Parathyroid adenoma (tissue), 2 donors: ENCODE results near the gene RNF128.

Experiments
- H2AFZ ChIP-seq: fragments of 300-600 bp; sonication (generic); one replicate; pipeline ENCODE4 v1.7.0; 2017; ENCODE audit warnings: antibody characterized with exemption, mild to moderate bottlenecking
- H3K27ac ChIP-seq: fragments of 300-600 bp; sonication (generic); one replicate; pipeline ENCODE4 v1.7.0; 2017
- H3K27me3 ChIP-seq: fragments of 300-600 bp; sonication (generic); one replicate; pipeline ENCODE4 v1.7.0; 2017; ENCODE audit warnings: low read length; ENCODE audit not compliant: control insufficient read depth, insufficient read depth
- H3K36me3 ChIP-seq: fragments of 300-600 bp; sonication (generic); one replicate; pipeline ENCODE4 v1.7.0; 2017; ENCODE audit warnings: low read length; ENCODE audit not compliant: control insufficient read depth, insufficient read depth
- H3K4me1 ChIP-seq: fragments of 300-600 bp; sonication (generic); one replicate; pipeline ENCODE4 v1.7.0; 2017; ENCODE audit warnings: control low read depth
- H3K4me2 ChIP-seq: fragments of 300-600 bp; sonication (generic); one replicate; pipeline ENCODE4 v1.7.0; 2017; ENCODE audit warnings: low read length
- H3K4me3 ChIP-seq: fragments of 300-600 bp; sonication (generic); one replicate; pipeline ENCODE4 v1.7.0; 2017; ENCODE audit warnings: low read depth, low read length
- H3K79me2 ChIP-seq: fragments of 300-600 bp; sonication (generic); one replicate; pipeline ENCODE4 v1.7.0; 2017; ENCODE audit warnings: control low read depth
- H3K9ac ChIP-seq: fragments of 300-600 bp; sonication (generic); one replicate; pipeline ENCODE4 v1.7.0; 2017; ENCODE audit warnings: mild to moderate bottlenecking
- H3K9me3 ChIP-seq: fragments of 300-600 bp; sonication (generic); one replicate; pipeline ENCODE4 v1.7.0; 2017; ENCODE audit warnings: low read length; ENCODE audit not compliant: control insufficient read depth
- TF ChIP-seq, protein P1 (sequence below): fragments of 300-600 bp; sonication (generic); IDR thresholded peaks from one replicate; pipeline ENCODE4 v1.7.0; 2017; ENCODE audit warnings: antibody characterized with exemption, mild to moderate bottlenecking
- donor health status: primary hyperparathyroidism.

RNF128 gene

DNA sequence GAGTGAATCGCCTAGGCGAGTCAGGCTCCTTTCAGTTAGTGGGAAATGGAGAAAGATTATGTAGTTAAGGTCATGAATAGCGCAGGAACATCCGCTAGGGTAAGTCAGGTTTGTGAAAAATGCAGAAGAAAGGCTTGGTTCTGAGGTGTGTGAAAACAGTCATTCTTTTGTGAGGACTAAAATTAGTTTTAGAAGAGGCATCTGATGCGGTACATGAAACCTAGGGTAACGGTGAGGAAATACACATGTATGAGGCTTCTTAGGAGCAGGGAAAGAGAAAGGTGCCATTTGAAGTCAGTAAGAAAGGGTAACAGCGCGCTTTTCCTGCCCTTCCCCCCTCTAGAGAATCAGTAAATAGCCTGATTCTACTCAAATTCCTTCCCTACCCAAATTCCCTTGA is 570 bp upstream of the RNF128 start:
- Histone ChIP-seq H3K27me3 (no peaks in the 10 kb centered on the region), H3K9me3 (no peaks in the 10 kb centered on the region), H3K4me3 (peak overlapping the region; percentile 50), H3K9ac (no peak overlapping the region), H3K4me1 (no peaks in the 10 kb centered on the region), H3K79me2 (no peaks in the 10 kb centered on the region), H3K4me2 (peak overlapping the region; percentile 67), H3K27ac (no peak overlapping the region), H2AFZ (peak overlapping the region; percentile 89), H3K36me3 (no peaks in the 10 kb centered on the region)
- TF ChIP-seq, protein P1, sequence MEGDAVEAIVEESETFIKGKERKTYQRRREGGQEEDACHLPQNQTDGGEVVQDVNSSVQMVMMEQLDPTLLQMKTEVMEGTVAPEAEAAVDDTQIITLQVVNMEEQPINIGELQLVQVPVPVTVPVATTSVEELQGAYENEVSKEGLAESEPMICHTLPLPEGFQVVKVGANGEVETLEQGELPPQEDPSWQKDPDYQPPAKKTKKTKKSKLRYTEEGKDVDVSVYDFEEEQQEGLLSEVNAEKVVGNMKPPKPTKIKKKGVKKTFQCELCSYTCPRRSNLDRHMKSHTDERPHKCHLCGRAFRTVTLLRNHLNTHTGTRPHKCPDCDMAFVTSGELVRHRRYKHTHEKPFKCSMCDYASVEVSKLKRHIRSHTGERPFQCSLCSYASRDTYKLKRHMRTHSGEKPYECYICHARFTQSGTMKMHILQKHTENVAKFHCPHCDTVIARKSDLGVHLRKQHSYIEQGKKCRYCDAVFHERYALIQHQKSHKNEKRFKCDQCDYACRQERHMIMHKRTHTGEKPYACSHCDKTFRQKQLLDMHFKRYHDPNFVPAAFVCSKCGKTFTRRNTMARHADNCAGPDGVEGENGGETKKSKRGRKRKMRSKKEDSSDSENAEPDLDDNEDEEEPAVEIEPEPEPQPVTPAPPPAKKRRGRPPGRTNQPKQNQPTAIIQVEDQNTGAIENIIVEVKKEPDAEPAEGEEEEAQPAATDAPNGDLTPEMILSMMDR, result no peak

DNA sequence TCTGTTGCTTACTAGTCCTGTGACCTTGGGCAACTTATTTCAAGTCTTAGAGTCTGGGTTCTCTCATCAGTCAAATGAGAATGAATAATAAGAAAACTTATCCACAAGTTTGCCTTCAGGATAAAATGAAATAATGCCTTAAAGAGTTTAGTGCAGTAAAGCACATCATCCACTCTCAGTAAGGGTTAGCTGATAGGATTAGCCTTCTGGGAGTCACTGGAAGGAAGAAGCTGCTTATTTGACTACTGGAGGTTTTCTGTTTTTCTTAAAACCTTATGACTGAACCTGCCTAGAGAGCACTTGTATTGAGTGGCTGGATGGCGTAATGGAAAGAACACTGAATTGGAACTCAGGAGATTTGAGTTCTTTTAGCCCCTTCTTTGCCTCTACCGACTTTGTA is 1.8 kb downstream of the RNF128 start:
- no peaks in the 10 kb centered on the region for H3K4me1 ChIP-seq
- H3K9ac ChIP-seq, result no peak overlapping the region
- H2AFZ ChIP-seq, result peak overlapping the region; percentile 89
- no peaks in the 10 kb centered on the region for H3K9me3 ChIP-seq
- no peaks in the 10 kb centered on the region for H3K79me2 ChIP-seq
- H3K36me3 ChIP-seq, result no peaks in the 10 kb centered on the region
- H3K4me3 ChIP-seq, result no peak overlapping the region
- TF ChIP-seq, protein P1, result no peak
- H3K27me3 ChIP-seq, result no peaks in the 10 kb centered on the region
- H3K27ac ChIP-seq, result peak overlapping the region; percentile 67
- H3K4me2 ChIP-seq, result no peak overlapping the region

DNA sequence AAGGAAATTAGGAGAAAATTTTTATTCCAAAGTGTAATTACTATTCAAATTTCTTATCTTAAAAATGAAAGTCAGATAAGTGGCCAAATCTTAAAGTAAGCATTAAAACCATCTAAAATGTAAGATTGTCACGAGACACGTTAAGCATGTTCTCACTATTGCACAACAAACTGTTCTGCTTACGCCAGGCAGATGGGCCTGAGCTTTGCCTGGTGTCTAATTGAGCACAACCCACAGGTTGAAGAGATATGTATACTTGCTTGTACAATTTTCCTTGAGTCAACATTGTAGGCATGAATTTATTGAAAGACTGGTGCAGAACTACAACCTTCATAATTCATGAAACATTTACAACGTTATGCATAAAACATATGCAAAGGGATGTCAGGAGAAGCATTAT is 3.9 kb downstream of the RNF128 start:
- TF ChIP-seq, protein P1, result no peak
- Histone ChIP-seq H3K36me3 (no peaks in the 10 kb centered on the region), H3K9ac (no peak overlapping the region), H3K9me3 (no peaks in the 10 kb centered on the region), H2AFZ (no peak overlapping the region), H3K79me2 (no peaks in the 10 kb centered on the region), H3K4me2 (no peak overlapping the region), H3K27me3 (no peaks in the 10 kb centered on the region), H3K27ac (no peak overlapping the region), H3K4me3 (no peak overlapping the region), H3K4me1 (no peaks in the 10 kb centered on the region)

DNA sequence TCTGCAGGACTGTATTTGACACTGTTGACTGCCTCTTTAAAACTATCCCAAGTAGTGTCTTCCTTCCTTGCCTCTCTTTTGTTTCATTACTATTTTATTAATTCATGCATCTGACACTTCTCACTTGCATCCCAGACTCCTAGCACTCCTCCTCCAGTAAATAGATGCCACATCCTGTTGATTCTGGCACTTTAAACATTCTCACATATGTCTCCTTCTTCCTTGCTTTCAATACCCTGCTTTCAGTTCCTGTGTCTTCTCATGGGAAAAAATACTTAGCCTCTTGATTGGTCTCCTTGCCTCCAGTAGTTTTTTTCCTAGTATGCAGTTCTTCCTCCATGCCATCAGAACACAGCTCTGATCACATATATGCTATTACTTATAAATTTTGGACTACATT is 5.1 kb downstream of the RNF128 start:
- H2AFZ ChIP-seq, result no peak overlapping the region
- no peaks in the 10 kb centered on the region for H3K4me1 ChIP-seq
- H3K4me3 ChIP-seq, result no peak overlapping the region
- H3K27me3 ChIP-seq, result no peaks in the 10 kb centered on the region
- H3K9me3 ChIP-seq, result no peaks in the 10 kb centered on the region
- TF ChIP-seq, protein P1, result no peak
- no peak overlapping the region for H3K9ac ChIP-seq
- H3K27ac ChIP-seq, result no peak overlapping the region
- no peaks in the 10 kb centered on the region for H3K79me2 ChIP-seq
- no peaks in the 10 kb centered on the region for H3K36me3 ChIP-seq
- H3K4me2 ChIP-seq, result no peak overlapping the region

DNA sequence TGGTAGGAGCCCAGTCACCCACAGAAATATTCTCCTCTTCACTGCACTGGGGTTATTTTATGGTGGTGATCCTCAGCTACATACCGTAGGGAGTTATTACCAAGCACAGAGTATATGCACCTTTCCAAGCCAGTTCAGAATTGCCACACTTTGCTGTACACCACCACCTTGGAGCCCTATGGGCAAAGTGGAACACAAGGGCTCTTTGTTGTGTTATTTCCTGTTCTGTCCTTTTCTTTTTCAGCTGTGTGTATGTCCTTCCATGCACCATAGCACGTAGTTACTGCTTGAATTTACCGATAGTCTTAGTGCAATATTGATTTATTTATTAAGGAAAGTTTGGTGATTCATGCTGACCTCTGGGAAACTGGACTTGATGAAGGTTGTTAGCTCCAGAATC is 8.3 kb downstream of the RNF128 start:
- H3K9ac ChIP-seq, result no peak overlapping the region
- no peak overlapping the region for H2AFZ ChIP-seq
- TF ChIP-seq, protein P1, result no peak
- H3K27ac ChIP-seq, result no peak overlapping the region
- H3K4me1 ChIP-seq, result no peaks in the 10 kb centered on the region
- H3K27me3 ChIP-seq, result no peaks in the 10 kb centered on the region
- H3K4me3 ChIP-seq, result no peak overlapping the region
- no peaks in the 10 kb centered on the region for H3K79me2 ChIP-seq
- H3K4me2 ChIP-seq, result no peak overlapping the region
- H3K36me3 ChIP-seq, result no peaks in the 10 kb centered on the region
- H3K9me3 ChIP-seq, result no peaks in the 10 kb centered on the region
